Epithelial cell of proximal tubule (primary cell): Measurements from ENCODE around the gene P4HTM. TPM values are rescaled to one million over a fixed set of nuclear protein-coding genes. Genes with fewer than 3 reads are reported as not detected.

Experiments
- DNase-seq: peaks from one replicate; pipeline ENCODE4 v3.0.0-alpha.2; 2011; ENCODE audit warnings: low read depth
- H3K4me3 ChIP-seq: 2 replicates; pipeline ENCODE4 v1.5.1; 2011; ENCODE audit warnings: low read depth, mild to moderate bottlenecking, low read length
- total RNA-seq: library from RNA; depleted of rRNA; stranded (reverse); fragments of >200 nt; gene quantifications from 2 replicates; pipeline ENCODE4 v1.2.3, GENCODE V29; 2015
- TF ChIP-seq, protein P1 (sequence below): conservative IDR thresholded peaks from 2 replicates; pipeline ENCODE4 v1.5.1; 2012; ENCODE audit warnings: low read depth, mild to moderate bottlenecking, low read length

Gene P4HTM
- total RNA-seq, 1 donor from 2014 or later = 23.2 TPM

DNA sequence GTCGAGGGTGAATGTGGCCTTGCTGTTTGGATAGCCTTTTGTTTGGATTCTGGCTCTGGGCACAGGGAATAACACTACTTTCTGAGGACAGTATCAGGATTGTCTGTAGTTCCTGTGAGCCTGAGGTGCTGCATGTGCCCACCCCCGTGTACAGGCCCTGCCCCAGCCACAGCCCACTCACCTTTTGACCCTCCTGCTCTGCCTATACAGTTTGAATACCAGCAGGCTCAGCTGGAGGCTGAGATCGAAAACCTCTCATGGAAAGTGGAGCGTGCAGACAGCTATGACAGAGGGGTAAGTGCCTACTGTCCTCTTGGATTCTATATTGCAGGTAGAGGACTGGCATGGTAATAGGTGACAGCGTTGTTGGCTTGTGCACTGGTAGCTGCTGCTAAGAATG, 7.4 kb upstream of the P4HTM start:
- no peak for DNase-seq
- H3K4me3 ChIP-seq = no peak overlapping the region
- TF ChIP-seq, protein P1, sequence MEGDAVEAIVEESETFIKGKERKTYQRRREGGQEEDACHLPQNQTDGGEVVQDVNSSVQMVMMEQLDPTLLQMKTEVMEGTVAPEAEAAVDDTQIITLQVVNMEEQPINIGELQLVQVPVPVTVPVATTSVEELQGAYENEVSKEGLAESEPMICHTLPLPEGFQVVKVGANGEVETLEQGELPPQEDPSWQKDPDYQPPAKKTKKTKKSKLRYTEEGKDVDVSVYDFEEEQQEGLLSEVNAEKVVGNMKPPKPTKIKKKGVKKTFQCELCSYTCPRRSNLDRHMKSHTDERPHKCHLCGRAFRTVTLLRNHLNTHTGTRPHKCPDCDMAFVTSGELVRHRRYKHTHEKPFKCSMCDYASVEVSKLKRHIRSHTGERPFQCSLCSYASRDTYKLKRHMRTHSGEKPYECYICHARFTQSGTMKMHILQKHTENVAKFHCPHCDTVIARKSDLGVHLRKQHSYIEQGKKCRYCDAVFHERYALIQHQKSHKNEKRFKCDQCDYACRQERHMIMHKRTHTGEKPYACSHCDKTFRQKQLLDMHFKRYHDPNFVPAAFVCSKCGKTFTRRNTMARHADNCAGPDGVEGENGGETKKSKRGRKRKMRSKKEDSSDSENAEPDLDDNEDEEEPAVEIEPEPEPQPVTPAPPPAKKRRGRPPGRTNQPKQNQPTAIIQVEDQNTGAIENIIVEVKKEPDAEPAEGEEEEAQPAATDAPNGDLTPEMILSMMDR = no peak

DNA sequence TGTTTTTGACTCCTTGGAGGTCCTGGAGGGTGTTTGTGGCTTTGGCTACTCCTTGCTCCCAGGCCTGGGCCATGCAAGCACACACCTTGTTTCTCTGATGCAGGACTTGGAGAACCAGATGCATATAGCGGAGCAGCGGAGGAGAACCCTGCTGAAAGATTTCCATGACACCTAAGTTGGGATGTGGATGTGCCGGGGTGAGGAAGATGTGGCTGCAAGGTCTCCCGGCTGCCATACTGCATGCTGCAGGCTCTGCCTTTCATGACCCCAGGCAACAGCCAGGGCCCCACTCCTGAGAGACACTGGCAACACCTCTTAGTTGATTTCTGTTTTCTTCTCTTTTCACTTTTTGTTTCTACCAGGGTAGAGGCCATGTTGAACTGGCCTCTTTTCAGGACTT, 6.9 kb upstream of the P4HTM start:
- no peak overlapping the region for H3K4me3 ChIP-seq
- TF ChIP-seq, protein P1 = no peak
- no peak for DNase-seq

DNA sequence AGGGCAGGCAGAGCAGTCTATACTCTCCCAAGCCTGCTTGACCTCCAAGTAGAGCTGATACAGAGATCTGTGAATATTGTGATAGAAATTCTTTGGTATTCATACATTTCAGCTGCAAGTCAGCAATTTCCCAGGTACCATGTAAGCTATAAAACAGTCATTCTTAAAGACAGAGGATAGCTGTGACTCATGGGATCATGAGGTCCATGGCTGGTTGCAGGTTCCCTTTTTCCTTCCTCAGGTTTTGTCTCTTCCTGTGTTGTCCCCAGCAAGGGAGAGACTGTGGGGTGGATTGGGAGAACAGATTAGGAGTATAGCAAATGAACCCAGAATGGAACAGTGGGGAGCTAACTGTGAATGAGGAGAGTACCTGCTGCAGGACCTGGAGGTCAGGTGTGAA, 5.4 kb upstream of the P4HTM start:
- H3K4me3 ChIP-seq = no peak overlapping the region
- DNase-seq = no peak
- TF ChIP-seq, protein P1 = no peak

DNA sequence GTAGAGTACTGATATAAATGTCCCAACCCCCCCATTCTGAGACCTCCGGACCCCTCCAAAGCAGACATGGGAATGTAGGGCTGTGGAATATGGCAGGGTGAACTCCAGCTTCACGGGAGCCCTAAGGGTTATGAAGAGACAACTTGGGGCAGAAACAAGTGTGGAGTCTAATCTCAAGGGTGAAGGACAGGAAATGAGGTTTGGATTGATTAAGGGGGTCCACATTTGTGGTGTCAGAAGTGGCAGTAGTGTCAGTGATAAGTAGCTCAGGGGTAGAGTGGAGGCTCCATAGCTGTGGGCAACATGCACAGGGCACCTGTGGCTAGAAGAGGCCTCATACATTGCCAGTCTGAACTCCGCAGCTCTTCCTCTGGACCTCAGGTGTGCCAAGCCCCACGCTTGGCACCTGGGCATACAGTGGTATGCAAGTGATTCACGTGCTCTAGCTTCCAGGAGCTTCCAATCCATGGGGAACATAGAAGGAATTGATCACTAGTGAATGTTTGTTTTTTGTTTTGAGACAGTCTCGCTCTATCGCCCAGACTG, 4.1 kb upstream of the P4HTM start:
- no peak for DNase-seq
- TF ChIP-seq, protein P1 = no peak
- no peak overlapping the region for H3K4me3 ChIP-seq

DNA sequence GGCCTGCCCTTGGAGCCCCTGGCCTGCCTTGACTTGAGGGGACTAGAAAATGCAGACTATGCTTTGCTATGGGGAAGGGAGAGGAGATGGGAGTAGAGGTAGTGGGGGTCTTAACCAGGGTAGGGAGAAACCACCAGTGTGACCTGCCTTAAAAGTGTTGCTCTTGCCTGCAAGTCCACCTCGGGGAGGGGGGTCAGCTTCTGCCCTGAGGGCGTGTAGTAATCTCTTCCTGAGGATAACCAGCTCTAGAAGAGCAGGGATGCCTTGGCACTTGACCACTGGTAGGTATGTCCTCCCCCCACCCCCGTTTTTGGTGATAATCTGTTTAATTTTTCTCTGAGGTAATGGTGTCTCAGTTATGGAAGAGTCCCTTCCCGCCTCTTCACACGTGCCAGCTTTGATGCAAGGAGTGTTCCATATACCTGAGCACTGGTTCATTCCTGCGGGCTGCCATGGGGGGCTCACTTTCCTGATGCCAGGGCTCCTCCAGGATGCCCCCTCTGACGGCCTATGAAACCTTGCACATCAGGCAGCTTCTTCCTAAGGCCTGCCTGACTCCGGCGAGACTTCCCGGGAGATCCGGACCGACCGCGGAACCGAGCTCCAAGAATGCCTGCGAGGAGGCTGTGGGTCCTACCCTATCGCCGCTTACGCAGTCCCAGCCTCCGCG, 780 bp upstream of the P4HTM start:
- no peak for DNase-seq
- TF ChIP-seq, protein P1 = no peak
- peak overlapping the region; percentile 90 for H3K4me3 ChIP-seq

DNA sequence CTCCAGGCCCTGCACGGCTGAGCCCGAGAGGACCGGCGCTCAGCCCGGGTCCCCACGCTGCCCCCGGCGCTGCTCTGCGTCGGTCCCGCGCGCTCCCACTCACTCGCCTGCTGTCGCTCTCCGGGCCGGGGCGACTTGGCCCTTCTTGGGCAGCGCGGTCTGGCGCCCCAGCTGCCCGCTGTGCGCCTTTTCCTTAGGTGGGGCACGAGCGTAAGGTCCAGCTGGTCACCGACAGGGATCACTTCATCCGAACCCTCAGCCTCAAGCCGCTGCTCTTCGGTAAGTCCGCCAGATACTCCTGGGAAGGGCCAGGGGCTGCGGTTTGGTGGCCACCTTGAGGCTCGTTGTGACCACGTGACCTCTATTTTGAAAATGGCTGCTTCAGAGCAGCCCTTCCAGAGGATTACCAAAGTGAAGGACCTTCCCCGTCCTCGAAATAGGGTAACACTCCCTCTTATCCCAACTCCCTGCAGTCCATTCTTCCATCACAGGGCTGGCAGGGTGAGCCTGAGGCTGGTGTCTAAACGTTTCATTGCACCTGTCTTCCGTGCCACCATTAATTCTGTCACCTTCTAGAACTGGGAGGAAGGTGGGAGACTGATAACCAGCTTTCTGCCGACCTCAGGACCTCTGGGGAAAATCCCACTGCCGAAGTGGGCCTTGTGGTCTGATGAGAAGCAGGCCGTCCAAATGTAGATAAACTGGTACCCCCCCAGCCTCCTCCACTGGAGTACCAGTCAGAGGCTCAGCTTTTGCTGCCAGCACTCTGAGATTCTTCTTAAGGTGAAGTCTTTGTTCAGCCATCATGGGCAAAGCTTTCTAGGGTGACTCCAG, 812 bp downstream of the P4HTM start:
- TF ChIP-seq, protein P1 = no peak
- H3K4me3 ChIP-seq = peak overlapping the region; percentile 90
- DNase-seq = no peak
